Globus pallidus (tissue), 1 donor: ENCODE data around the gene COG4.
"Not testable (repeated sequence)": the region's sequence is repeated elsewhere in the genome, so short reads cannot be mapped to it uniquely, and the experiment has no call there.

ENCODE experiments used
- DNase-seq: peaks from one replicate; pipeline ENCODE4 v3.0.0-alpha.2; 2015; ENCODE audit warnings: low spot score

The COG4 gene

DNA sequence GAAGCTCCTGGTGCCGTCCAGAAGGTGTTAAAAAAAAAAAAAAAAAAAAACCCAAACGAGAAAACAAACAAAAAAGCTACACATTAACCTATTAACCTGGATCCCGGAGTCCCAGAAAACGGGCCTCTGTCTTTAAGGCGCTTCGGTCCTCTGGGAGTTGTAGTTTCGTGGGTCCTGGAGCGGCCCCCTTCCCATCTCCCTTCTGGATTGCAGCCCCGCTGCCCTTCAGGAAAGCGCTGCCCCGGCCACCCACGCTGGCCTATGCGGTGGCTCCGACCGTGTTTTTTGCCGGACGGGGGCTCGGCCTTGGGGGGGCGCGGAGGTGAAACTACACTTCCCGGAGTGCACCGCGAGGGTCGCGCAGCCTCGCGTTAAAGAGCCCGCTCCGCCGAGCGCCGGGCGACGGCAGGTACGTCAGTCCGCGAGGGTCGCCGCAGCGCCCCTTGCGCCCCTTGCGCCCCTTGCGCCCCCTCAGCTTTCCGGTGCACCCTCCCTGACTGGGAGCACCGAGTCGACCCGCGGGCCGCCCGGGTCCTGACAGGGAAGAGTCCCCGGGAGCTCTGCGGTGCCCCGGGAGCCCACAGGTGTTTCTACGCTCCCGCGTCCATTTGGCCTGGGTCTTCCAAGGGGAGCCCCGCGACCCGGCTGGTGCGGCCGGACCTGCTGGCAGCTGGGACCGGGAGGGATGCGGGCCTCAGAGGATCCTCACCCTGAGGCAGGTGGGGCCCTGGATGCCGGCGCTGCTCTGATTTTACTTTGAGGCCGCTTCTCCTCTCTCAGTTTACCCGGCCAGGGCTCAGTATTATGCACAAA is 68.9 kb downstream of the COG4 start, which contains the start of gene FCSK:
Gene FCSK (plus strand): TSS at position 374 of the 813 bp plus-strand sequence. CDS start 8,596 bp downstream, outside the sequence.
- peak; percentile 74 for DNase-seq

DNA sequence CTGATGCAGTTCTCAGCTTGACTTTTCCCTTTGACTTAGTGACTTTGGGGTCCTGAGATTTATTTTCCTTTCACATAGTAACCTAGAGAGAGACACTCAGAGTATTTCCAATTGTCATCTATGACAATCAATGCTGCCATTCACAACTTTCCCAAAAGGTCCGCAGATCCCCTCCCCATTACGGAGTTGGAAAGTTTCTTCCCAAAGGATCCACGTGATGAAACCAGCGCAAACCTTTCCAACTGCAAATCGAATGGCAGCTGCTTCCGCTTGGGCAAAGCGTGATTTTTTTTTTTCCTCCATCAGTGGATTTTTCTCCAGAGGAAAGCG is 69.5 kb downstream of the COG4 start:
- peak; percentile 45 for DNase-seq

DNA sequence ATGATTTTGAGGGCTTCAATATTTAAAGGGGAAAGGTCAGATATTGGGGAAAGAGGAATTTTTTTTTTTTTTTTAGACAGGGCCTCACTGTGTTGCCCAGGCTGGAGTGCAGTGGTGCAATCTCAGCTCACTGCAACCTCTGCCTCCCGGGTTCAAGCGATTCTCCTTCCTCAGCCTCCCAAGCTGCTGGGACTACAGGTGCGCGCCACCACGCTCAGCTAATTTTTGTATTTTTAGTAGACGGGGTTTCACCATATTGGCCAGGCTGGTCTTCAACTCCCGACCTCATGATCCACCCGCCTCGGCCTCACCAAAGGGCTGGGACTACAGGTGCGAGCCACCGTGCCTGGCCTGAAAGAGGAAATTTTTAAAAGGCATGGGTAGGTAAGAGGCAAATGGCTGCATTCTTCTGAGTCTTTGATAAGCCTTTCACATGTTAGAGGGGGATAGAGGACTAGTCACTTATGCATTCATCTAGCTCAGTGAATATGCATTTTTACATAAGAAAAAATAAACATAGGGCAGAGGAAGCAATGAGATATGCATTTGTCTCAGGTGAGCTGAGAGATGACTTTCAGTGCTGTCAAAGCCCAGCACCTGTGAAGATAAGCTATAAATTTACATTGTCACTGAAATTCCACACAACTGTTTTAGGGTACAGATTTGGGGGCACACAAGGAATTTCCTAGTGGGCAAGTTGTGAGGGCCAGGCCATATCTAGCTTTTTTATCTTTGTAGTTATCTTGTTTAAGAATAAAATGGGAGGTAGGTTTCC is 70.0 kb downstream of the COG4 start:
- no peak for DNase-seq

DNA sequence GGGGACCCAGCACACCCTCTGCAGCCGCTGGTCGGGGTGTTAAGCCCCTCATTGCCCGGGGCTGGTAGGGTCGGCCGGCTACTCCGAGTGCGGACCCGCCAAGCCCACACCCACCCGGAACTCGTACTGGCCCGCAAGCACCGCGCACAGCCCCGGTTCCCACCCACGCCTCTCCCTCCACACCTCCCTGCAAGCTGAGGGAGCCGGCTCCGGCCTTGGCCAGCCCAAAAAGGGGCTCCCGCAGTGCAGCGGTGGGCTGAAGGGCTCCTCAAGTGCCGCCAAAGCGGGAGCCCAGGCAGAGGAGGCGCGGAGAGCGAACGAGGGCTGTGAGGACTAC is 72.4 kb downstream of the COG4 start:
- DNase-seq = not testable (repeated sequence)

DNA sequence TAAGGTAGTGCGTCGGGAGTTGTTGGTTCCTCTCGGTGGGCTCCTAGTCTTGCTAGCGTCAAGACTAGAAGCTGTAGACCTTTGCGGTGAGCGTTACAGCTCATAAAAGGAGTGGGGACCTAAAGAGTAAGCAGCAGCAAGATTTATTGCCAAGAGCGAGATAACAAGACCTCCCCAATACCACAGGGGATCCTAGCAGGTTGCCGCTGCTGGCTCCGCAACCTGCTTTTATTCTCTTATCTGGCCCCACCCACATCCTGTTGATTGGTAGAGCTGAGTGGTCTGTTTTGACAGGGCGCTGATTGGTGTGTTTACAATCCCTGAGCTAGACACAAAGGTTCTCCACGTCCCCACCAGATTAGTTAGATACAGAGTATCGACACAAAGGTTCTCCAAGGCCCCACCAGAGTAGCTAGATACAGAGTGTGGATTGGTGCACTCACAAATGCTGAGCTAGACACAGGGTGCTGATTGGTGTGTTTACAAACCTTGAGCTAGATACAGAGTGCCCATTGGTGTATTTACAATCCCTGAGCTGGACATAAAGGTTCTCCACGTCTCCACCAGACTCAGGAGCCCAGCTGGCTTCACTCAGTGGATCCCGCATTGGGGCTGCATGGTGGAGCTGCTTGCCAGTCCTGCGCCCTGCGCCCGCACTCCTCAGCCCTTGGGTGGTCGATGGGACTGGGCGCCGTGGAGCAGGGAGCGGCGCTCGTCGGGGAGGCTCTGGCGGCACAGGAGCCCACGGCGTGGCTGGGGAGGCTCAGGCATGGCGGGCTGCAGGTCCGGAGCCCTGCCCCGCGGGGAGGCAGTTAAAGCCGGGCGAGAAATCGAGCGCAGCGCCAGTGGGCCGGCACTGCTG is 73.0 kb downstream of the COG4 start:
- not testable (repeated sequence) for DNase-seq

DNA sequence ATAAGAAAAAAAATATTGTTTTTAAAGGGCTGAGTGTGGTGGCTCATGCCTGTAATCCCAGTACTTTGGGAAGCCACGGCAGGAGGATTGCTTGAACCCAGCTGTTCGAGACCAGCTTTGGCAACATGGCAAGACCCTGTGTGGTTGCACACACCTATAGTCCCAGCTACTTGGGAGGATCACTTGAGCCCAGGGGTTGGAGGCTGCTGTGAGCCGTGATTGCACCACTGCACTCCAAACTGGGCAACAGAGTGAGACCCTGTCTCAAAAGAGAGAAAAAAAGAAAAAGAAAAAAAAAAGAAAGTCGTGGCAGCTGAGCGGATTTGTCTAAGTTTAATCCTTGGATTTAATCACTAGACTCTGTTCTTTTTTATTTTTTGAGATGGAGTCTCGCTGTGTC is 75.3 kb downstream of the COG4 start:
- DNase-seq = no peak

DNA sequence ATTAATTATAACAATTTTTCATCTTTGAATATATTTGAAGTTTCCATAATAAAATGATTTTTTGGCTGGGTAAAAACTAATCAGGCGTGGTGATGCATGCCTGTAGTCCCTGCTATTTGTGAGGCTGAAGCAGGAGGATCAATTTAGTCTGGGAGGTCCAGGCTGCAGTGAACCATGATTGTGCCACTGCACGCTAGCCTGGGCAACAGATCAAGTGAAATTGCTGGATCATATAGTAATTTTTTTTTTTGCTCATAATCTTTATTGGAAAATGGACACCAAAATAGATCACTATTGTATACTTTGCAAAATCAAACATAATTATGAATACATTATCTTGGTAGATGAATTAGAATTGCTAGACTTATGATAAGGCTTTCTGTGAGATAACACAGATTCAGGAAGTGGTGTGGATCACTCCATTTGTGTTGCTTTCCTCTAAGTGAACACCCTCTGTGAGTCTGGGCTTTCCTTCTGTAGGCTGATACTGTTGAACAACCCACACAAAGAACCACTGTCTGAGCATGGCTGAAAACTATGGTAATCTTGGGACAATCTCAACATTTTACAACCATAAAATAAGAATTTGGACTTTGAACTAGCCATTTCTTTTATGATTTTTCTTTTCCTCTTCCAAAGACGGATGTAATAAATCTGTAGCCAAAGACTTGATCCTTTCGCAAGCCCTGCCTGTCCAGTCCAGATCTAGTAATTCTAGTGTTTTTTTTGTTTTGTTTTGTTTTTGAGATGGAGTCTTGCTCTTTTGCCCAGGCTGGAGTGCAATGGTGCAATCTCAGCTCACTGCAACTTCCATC is 78.9 kb downstream of the COG4 start:
- DNase-seq = no peak

DNA sequence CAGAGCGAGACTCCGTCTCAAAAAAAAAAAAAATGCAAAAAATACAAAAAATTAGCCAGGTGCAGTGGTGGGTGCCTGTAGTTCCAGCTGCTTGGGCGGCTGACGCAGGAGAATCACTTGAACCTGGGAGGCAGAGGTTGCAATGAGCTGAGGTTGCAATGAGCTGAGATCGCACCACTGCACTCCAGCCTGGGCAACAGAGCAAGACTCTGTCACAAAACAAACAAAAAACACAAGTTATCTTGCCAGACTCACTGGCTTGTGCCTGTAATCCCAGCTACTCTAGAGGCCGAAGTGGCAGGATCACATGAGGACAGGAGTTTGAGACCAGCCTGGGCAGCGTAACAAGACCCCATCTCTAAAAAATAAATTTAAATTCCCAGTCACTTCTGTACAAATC is 81.0 kb downstream of the COG4 start:
- DNase-seq = no peak

DNA sequence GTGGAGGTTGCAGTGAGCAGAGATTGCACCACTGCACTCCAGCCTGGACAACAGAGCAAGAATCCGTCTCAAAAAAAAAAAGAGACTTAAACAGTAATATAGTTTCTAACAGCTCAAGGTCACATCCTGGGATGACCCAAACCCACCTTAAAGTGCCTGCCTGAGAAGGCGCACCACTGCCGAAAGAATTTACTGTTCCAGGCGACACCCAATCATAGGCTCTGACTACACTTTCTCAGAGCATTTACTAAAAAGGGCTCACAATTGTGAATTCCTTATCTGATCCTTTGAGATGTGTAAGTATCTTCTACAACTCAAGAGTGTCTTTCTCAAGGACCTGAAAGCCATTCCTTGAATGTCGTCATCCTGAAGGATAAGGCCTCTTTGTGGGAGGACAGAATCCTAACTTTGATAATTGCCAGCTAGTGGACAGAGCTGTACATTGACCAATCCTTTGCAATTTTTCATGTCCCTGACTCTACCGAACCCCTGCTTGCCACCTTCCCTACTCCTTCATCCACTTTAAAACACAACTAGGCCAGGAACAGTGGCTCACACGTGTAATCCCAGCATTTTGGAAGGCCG is 81.9 kb downstream of the COG4 start:
- no peak for DNase-seq

DNA sequence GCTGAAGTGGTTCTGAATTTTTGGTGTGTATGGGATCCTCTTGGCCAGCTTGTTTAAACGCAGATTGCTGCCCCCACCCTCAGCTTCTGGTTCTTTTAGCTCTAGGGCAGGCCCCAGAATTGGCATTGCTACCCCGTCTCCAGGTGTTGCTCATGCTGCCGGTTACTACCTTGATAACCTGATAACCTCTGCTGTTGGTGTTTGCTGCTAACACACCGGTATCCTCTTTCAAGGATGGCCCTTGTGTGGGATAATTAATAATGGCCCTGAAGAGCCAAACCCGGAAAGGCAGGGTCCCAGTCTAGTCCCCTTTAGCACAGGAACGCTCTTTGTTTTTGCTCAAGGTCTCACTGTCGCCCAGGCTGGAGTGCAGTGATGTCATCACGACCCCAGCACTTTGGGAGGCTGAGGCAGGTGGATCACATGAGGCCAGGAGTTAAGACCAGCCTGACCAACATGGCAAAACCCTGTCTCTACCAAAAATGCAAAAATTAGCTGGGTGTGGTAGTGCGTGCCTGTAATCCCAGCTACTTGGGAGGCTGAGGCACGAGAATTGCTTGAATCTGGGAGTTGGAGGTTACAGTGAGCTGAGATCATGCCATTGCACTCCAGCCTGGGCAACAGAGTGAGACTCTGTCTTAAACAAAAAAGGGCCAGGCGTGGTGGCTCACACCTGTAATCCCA is 83.2 kb downstream of the COG4 start:
- DNase-seq = no peak

DNA sequence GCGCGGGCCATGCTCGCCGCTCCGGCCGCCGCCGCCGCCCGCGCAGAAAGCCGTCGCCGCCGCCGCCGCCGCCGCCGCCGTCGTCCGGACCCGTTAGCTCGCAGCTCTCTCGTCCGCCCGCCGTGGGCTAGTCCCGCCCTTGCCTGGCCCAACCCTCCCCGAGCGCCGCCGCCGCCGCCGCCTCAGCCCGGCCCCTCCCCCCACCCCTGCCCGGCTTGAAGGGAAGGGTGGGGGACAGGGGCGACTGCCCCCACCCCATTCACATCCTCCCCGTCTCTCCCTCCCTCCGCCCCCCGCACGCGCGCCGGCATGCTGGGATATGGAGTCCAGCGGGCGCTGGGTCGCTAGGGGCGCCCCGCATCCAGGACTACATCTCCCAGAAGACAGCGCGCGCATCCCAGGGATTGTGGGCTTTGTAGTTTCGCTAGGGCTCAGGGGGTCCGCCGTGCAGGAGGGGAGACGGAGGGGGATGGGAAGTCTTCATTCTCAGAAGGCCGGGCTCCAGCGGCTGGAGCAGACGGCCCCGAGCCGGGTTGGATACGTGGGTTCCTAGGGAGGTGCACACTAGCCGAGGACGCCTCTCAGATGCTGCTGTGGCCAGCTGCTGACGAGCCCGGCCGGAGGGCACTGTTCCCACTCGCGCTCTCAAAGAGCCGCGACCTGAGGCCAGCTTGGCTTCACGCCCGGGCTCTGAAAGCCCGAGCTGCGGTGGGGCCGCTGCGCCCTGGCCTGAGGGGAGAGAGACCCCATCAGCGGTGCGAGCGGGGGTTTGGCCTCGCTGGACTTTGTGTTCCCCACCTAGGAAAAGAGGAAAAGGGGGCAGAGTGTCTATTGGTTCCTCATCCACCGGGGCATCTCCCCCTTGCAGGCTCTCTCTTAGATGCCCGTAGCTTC is 84.1 kb downstream of the COG4 start, which contains the start of gene ST3GAL2:
Gene ST3GAL2 (minus strand): TSS at position 132 of the 894 bp plus-strand sequence. CDS start 40,570 bp downstream, outside the sequence.
- DNase-seq = peak; percentile 96

DNA sequence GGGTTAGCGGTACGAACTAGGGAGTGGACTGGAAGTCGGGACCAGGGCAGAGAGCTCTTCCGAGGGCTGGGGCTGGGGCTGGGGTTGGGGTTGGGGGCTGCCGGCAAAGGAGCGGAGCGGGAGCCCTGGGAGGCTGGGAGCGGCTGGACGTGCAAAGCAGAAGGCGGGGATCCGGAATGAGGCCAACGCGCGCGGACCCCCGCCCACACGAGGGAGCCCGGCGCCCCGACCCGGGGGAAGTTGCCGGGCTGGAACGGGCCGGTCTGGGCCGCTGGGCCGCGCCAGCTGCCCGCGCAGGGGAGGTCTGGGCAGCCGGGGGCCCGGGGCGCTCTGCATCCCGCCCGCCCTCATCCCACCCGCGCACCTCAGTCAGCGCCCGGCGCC is 84.8 kb downstream of the COG4 start:
- no peak for DNase-seq

DNA sequence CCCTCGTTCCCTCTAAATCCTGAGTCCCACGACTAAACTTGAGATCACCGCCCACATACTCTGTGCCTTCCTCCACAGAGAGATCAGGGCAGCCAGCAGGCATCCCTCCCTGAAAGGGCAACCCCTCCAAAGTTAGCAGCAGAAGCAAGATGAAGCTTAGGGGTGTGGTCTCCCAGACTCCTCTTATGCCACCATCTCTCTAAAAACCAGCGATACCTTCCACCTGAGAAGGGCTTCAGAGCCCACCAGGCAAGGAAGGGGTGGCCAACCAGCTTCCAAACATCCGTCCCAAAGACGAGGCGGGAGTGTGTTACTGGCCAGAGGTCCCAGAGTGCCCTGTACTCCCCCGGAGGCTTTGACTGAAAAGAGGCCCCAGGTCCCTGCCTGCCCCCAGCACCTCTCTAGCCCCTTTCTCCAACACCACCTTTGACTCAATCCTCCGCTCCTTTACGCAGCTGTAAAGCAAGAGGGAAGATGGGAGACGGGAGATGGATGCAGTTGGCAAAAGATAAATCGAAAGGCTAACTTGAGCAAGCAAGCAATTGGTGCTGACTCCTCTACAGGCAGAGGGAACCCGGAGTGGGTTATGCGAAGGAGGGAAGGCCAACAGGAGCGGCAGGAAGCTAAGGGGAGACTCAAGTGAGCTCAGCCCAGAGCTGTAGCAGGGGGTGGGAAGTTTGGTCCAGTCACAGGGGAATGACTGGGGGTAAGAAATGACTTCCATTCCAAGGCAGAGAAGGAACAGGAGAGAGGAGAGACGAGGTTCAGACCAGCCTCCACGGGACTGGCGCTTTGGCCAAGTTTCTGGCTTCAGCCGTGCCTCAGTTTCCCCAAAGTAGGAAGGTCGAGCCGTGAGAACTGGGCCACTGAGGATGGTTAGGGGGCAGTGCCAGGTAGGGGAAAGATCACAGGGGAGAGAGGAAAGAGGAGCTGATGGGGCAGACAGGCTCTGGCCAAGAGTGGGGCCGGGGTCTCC is 85.5 kb downstream of the COG4 start:
- DNase-seq = no peak

DNA sequence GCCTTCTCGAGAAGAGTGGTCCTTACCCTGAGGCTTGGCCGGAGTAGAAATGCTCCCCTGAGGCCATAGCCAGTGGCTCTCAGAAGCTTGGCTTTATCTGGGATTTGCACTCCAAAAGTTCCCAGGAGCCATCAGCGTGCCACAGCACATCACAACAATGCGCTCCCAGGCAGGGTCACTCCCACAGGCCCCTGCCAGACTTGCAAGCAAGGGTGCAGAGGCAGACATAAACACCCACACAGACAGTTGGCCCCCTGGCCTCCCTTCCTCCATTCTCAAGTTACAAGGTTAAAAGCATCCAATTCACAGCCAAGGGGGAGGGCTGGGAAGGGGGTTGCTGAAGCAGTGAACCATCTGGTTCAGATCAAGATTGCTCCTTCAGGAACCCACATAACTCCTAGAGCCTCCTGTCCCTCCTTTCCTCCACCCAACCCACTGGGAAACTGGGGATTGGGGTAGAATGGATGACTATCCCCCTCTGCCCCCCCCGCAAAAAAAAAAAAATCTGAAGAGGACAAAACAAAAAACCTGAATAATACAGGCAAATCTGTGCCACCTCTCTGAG is 86.3 kb downstream of the COG4 start:
- no peak for DNase-seq

DNA sequence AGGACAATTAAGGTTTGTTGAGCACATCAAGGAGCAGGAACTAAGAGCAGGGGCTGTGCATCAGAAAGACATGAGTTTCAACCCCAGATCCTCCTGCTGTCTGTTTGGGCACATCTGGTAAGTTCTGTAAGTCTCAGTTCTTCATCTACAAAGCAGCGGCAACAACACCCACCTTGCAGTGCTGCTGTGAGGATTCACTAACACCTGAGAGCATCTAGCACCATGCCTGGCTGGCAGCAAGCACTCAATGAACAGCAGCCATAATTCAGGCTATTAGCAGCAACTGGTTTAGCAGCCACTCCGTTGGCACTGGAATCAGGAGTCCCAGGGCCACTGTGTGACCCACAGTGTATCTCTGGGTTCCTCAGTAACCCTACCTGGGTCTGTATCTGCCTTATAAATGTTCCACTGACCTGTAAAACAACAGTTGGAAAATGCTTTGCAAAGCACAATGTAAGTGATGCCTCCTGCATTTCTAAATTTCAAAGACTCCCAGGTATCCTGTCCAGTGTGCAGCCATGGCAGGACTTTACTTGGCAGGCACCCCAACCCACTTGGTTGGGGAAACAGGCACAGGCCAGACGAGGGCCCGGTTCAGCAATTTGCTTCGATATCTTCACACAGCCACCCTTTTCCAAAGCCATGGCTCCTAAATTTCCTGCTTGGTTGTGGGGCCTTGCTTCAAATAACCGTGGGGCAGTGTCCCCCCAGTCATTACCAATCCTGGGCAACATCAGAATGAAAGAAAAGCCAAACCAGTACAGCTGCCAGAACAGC is 88.7 kb downstream of the COG4 start:
- DNase-seq = no peak

DNA sequence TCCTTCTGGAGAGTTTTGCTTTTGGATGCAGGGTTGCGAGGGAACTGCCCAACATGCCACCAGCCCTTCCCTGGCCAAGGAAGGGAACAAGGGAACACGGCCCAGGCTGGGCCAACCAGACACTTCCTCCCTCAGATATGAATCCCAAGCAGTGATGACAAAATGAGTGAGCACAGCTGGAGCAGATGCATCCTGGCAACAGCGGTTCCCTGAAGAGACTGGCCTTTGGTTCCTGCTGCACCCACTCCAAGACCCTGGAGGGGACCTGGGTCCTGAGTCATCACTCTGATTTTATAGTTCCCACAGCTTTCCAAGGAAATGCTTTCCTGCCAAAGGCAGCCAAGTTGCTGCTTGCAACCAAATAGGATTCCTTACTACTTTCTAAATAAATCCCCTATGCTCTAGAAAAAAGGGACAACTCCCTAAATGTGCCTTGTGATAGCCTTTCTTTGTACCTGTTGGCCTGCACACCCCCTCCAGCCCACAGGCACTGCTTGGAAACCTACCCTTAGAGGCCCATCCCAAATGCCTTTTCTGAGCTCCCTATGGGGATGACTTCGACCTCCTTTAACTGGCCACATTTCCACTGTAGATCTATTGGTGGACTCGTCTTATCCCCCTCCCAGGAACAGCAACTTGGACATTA is 89.8 kb downstream of the COG4 start:
- no peak for DNase-seq
